Measurements from ENCODE around the gene SAV1.
"Not testable (repeated sequence)": the region's sequence is repeated elsewhere in the genome, so short reads cannot be mapped to it uniquely, and the experiment has no call there.

Gene SAV1

GRCh38 chr14:50667996-50668825 is at the start of gene SAV1:
Gene SAV1 (minus strand): TSS chr14:50668306. CDS start chr14:50667967, 339 bp downstream.
- Histone ChIP-seq H3K4me3 (ENCODE audit: low read depth, low read length) (peak within 1 kb of the TSS; percentile 78), H3K9ac (ENCODE audit: low read depth, low read length) (peak within 1 kb of the TSS; percentile 93), H3K27ac (ENCODE audit: low read depth, low read length) (peak within 1 kb of the TSS; percentile 95), H3K36me3 (ENCODE audit: control insufficient read depth, insufficient read depth, low read length) (peaks cover 15% of the 10 kb centered on the region), H3K4me1 (ENCODE audit: control insufficient read depth, insufficient read depth, low read length) (peaks cover 25% of the 10 kb centered on the region), H3K27me3 (ENCODE audit: control insufficient read depth, insufficient read depth, low read length) (no peaks in the 10 kb centered on the region), H3K9me3 (ENCODE audit: control insufficient read depth, insufficient read depth, low read length) (no peaks in the 10 kb centered on the region)

GRCh38 chr14:50717811-50718210 is 49.7 kb upstream of the SAV1 start:
- no peaks in the 10 kb centered on the region for H3K36me3 ChIP-seq (ENCODE audit: control insufficient read depth, insufficient read depth, low read length)
- H3K4me1 ChIP-seq (ENCODE audit: control insufficient read depth, insufficient read depth, low read length) = no peaks in the 10 kb centered on the region
- H3K9ac ChIP-seq (ENCODE audit: low read depth, low read length) = no peak overlapping the region
- H3K9me3 ChIP-seq (ENCODE audit: control insufficient read depth, insufficient read depth, low read length) = no peaks in the 10 kb centered on the region
- no peak overlapping the region for H3K4me3 ChIP-seq (ENCODE audit: low read depth, low read length)
- H3K27ac ChIP-seq (ENCODE audit: low read depth, low read length) = no peak overlapping the region
- H3K27me3 ChIP-seq (ENCODE audit: control insufficient read depth, insufficient read depth, low read length) = no peaks in the 10 kb centered on the region

DNA sequence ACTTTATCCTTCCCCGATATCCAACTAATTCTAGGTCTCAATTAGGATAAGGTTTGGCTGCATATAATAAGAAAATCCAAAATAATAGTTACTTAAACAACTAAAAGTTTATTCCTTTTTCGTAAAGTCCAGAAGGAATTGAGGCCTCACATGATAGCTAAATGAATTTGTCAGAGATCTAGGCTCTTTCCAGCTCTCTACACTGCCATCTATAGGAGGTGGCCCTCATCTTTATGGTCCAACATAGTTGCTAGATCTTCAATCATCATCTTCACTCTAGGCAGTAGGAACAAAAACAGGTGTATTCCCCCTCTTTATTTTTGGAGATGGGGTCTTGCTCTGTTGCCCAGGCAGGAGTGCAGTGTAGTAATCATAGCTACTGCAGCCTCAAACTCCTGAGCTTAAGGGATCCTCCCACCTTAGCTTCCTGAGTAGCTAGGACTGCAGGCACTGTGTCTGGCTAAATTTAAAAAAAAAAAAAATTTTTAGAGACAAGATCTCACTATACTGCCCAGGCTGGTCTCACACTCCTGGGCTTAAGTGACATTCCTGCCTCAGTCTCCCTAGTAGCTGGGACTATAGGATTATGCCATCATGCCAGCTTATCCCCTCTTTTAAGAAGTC is 46.5 kb upstream of the SAV1 start:
- H3K27me3 ChIP-seq (ENCODE audit: control insufficient read depth, insufficient read depth, low read length) = no peaks in the 10 kb centered on the region
- H3K4me3 ChIP-seq (ENCODE audit: low read depth, low read length) = no peak overlapping the region
- no peaks in the 10 kb centered on the region for H3K4me1 ChIP-seq (ENCODE audit: control insufficient read depth, insufficient read depth, low read length)
- H3K27ac ChIP-seq (ENCODE audit: low read depth, low read length) = no peak overlapping the region
- H3K9ac ChIP-seq (ENCODE audit: low read depth, low read length) = no peak overlapping the region
- no peaks in the 10 kb centered on the region for H3K9me3 ChIP-seq (ENCODE audit: control insufficient read depth, insufficient read depth, low read length)
- no peaks in the 10 kb centered on the region for H3K36me3 ChIP-seq (ENCODE audit: control insufficient read depth, insufficient read depth, low read length)

GRCh38 chr14:50711043-50711442 is 42.9 kb upstream of the SAV1 start:
- no peaks in the 10 kb centered on the region for H3K27me3 ChIP-seq (ENCODE audit: control insufficient read depth, insufficient read depth, low read length)
- H3K4me1 ChIP-seq (ENCODE audit: control insufficient read depth, insufficient read depth, low read length) = no peaks in the 10 kb centered on the region
- H3K27ac ChIP-seq (ENCODE audit: low read depth, low read length) = no peak overlapping the region
- no peaks in the 10 kb centered on the region for H3K36me3 ChIP-seq (ENCODE audit: control insufficient read depth, insufficient read depth, low read length)
- no peak overlapping the region for H3K4me3 ChIP-seq (ENCODE audit: low read depth, low read length)
- H3K9me3 ChIP-seq (ENCODE audit: control insufficient read depth, insufficient read depth, low read length) = no peaks in the 10 kb centered on the region
- no peak overlapping the region for H3K9ac ChIP-seq (ENCODE audit: low read depth, low read length)

DNA sequence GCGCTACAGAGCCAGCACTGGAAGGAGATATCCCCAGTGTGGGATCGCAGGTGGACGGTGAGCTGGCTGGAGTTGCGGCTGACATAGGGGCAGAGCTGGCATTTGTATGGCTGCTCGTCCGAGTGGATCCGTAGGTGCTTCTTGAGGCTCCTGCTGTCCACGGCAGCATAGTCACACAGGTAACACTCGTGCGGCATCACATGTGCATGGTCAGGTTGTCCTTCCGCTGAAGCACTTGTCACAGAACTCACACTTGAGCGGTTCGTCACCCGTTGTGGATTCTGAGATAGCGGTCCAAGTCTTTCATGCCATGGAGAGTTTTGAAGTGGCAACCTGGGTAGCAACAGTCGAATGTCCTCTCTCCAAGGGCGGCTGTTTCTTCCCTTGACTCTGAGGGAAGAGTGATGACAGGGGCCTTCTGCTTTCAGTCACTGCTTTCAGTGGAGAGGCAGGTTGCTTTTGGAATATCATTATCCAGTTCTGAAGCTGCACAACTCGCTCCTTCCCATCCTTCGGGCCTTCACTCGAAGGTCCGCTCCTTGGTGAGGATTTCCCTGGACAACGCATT is 37.0 kb upstream of the SAV1 start:
- Histone ChIP-seq H3K9ac (ENCODE audit: low read depth, low read length) (no peak overlapping the region), H3K27me3 (ENCODE audit: control insufficient read depth, insufficient read depth, low read length) (no peaks in the 10 kb centered on the region), H3K4me3 (ENCODE audit: low read depth, low read length) (no peak overlapping the region), H3K9me3 (ENCODE audit: control insufficient read depth, insufficient read depth, low read length) (no peaks in the 10 kb centered on the region), H3K4me1 (ENCODE audit: control insufficient read depth, insufficient read depth, low read length) (no peaks in the 10 kb centered on the region), H3K27ac (ENCODE audit: low read depth, low read length) (no peak overlapping the region), H3K36me3 (ENCODE audit: control insufficient read depth, insufficient read depth, low read length) (no peaks in the 10 kb centered on the region)

GRCh38 chr14:50704454-50705010 is 36.4 kb upstream of the SAV1 start:
- Histone ChIP-seq H3K27ac (ENCODE audit: low read depth, low read length) (no peak overlapping the region), H3K4me3 (ENCODE audit: low read depth, low read length) (no peak overlapping the region), H3K27me3 (ENCODE audit: control insufficient read depth, insufficient read depth, low read length) (no peaks in the 10 kb centered on the region), H3K4me1 (ENCODE audit: control insufficient read depth, insufficient read depth, low read length) (no peaks in the 10 kb centered on the region), H3K9me3 (ENCODE audit: control insufficient read depth, insufficient read depth, low read length) (no peaks in the 10 kb centered on the region), H3K9ac (ENCODE audit: low read depth, low read length) (no peak overlapping the region), H3K36me3 (ENCODE audit: control insufficient read depth, insufficient read depth, low read length) (no peaks in the 10 kb centered on the region)

DNA sequence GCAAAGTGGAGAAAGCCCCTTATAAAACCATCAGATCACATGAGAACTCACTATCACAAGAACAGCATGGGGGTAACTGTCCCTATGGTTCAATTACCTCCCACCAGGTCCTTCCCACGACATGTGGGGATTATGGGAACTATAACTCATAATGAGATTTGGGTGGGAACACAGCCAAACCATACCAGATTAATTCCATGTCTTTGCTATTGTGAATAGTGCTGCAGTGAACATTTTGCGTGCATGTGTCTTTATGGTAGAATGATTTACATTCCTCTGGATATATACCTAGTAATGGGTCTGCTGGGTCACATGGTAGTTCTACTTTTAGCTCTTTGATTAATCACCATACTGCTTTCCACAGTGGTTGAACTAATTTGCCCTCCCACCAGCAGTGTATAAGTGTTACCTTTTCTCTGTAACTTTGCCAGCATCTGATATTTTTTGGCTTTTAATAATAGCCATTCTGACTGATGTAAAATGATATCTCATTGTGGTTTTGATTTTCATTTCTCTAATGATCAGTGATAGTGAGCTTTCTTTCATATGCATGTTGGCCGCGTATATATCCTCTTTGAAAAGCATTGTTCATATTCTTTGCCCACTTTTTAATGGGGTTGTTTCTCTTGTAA is 29.7 kb upstream of the SAV1 start:
- Histone ChIP-seq H3K36me3 (ENCODE audit: control insufficient read depth, insufficient read depth, low read length) (no peaks in the 10 kb centered on the region), H3K27me3 (ENCODE audit: control insufficient read depth, insufficient read depth, low read length) (no peaks in the 10 kb centered on the region), H3K4me3 (ENCODE audit: low read depth, low read length) (no peak overlapping the region), H3K9me3 (ENCODE audit: control insufficient read depth, insufficient read depth, low read length) (peaks cover 11% of the 10 kb centered on the region), H3K4me1 (ENCODE audit: control insufficient read depth, insufficient read depth, low read length) (no peaks in the 10 kb centered on the region), H3K27ac (ENCODE audit: low read depth, low read length) (no peak overlapping the region), H3K9ac (ENCODE audit: low read depth, low read length) (no peak overlapping the region)

DNA sequence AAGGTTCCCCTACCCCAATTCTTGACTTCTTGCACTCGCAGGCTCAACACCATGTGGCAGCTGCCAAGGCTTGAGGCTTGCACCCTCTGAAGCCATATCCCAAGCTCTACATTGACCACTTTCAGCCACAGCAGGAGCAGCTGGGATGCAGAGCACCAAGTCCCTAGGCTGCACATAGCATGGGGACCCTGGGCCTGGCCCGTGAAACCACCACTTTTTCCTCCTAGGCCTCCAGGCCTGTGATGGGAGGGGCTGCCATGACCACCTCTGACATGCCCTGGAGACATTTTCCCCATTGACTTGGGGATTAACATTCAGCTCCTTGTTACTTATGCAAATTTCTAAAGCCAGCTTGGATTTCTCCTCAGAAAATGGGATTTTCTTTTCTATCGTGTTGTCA is 26.2 kb upstream of the SAV1 start:
- not testable (repeated sequence) for H3K27ac ChIP-seq (ENCODE audit: low read depth, low read length); H3K4me3 ChIP-seq (ENCODE audit: low read depth, low read length); H3K4me1 ChIP-seq (ENCODE audit: control insufficient read depth, insufficient read depth, low read length); H3K9ac ChIP-seq (ENCODE audit: low read depth, low read length); H3K27me3 ChIP-seq (ENCODE audit: control insufficient read depth, insufficient read depth, low read length); H3K36me3 ChIP-seq (ENCODE audit: control insufficient read depth, insufficient read depth, low read length)
- H3K9me3 ChIP-seq (ENCODE audit: control insufficient read depth, insufficient read depth, low read length) = peaks cover 11% of the 10 kb centered on the region

DNA sequence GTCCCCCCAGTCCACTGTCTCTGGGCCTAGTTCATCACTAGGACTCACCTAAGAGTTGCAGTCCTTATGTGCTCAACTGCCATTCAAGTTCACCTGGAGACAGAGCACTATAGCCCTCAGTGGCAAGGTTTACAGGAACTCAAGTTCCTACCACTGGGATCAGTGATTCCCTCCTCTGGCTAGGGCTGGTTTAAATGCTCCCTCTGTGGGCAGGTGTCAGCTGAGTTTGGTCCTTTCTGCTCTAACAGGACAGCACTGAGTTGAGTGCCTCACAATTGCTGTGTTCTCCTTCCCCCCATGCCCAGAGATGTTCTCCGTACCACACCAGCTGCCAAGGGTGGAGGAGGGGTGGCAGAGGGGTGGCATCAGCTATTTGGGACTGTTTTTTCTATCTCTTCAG is 20.8 kb upstream of the SAV1 start:
- H3K4me3 ChIP-seq (ENCODE audit: low read depth, low read length) = no peak overlapping the region
- no peaks in the 10 kb centered on the region for H3K4me1 ChIP-seq (ENCODE audit: control insufficient read depth, insufficient read depth, low read length)
- H3K36me3 ChIP-seq (ENCODE audit: control insufficient read depth, insufficient read depth, low read length) = no peaks in the 10 kb centered on the region
- peaks cover 4% of the 10 kb centered on the region for H3K9me3 ChIP-seq (ENCODE audit: control insufficient read depth, insufficient read depth, low read length)
- no peaks in the 10 kb centered on the region for H3K27me3 ChIP-seq (ENCODE audit: control insufficient read depth, insufficient read depth, low read length)
- H3K27ac ChIP-seq (ENCODE audit: low read depth, low read length) = no peak overlapping the region
- no peak overlapping the region for H3K9ac ChIP-seq (ENCODE audit: low read depth, low read length)

GRCh38 chr14:50679674-50680073 is 11.6 kb upstream of the SAV1 start:
- H3K27ac ChIP-seq (ENCODE audit: low read depth, low read length) = no peak overlapping the region
- no peak overlapping the region for H3K9ac ChIP-seq (ENCODE audit: low read depth, low read length)
- H3K27me3 ChIP-seq (ENCODE audit: control insufficient read depth, insufficient read depth, low read length) = no peaks in the 10 kb centered on the region
- no peak overlapping the region for H3K4me3 ChIP-seq (ENCODE audit: low read depth, low read length)
- H3K36me3 ChIP-seq (ENCODE audit: control insufficient read depth, insufficient read depth, low read length) = no peaks in the 10 kb centered on the region
- no peaks in the 10 kb centered on the region for H3K9me3 ChIP-seq (ENCODE audit: control insufficient read depth, insufficient read depth, low read length)
- no peaks in the 10 kb centered on the region for H3K4me1 ChIP-seq (ENCODE audit: control insufficient read depth, insufficient read depth, low read length)
